MCF 10A (cell line): Measurements from ENCODE around the gene MXD3. TPM values are rescaled to one million over a fixed set of nuclear protein-coding genes. Genes with fewer than 3 reads are reported as not detected.

Experiments
- BruUV-seq: library from RNA; stranded (reverse); fragments of 400-500 nt; replicated peaks from 2 replicates; lab custom pipeline; 2021; lab: Mats Ljungman, UMichigan
- CTCF ChIA-PET: fragments of 300-600 bp; sonication (Branson Sonifier 250); formaldehyde crosslinking; extraction: SDS; loops from one replicate; lab custom pipeline; 2021; ENCODE audit warnings: antibody characterized with exemption, inconsistent platforms; lab: Yijun Ruan, JAX
- POLR2A ChIA-PET: fragments of 300-600, 350-650 bp; sonication (Branson Sonifier 250); formaldehyde crosslinking; extraction: SDS; loops from one replicate; lab custom pipeline; 2020; ENCODE audit warnings: antibody characterized with exemption, inconsistent platforms; lab: Yijun Ruan, JAX
- DNase-seq: peaks from one replicate; pipeline ENCODE4 v3.0.0-alpha.2; 2018; ENCODE audit not compliant: unreplicated experiment
- H3K27ac Mint-ChIP-seq: one replicate; pipeline ENCODE4 v1.8.0; 2022; ENCODE audit warnings: mild to moderate bottlenecking, low read depth, mixed read lengths; ENCODE audit not compliant: unreplicated experiment
- H3K27me3 Mint-ChIP-seq: one replicate; pipeline ENCODE4 v1.8.0; 2022; ENCODE audit warnings: mixed read lengths; ENCODE audit not compliant: insufficient read depth, unreplicated experiment
- H3K36me3 Mint-ChIP-seq: one replicate; pipeline ENCODE4 v1.8.0; 2022; ENCODE audit warnings: mild to moderate bottlenecking, moderate library complexity, mixed read lengths; ENCODE audit not compliant: insufficient read depth, unreplicated experiment
- H3K4me1 Mint-ChIP-seq: one replicate; pipeline ENCODE4 v1.8.0; 2022; ENCODE audit warnings: mixed read lengths; ENCODE audit not compliant: insufficient read depth, unreplicated experiment
- H3K4me3 Mint-ChIP-seq: one replicate; pipeline ENCODE4 v1.8.0; 2022; ENCODE audit warnings: mild to moderate bottlenecking, moderate library complexity, mixed read lengths; ENCODE audit not compliant: unreplicated experiment
- H3K9me3 Mint-ChIP-seq: one replicate; pipeline ENCODE4 v1.8.0; 2022; ENCODE audit warnings: mixed read lengths; ENCODE audit not compliant: unreplicated experiment
- intact Hi-C: fragments of 100-400 bp; cut with micrococcal nuclease; formaldehyde crosslinking; loops from 2 replicates; pipeline ENCODE4 v1.14.1; 2022
- total RNA-seq: library from RNA; stranded (reverse); gene quantifications from 2 replicates; pipeline ENCODE4 v1.2.3, GENCODE V29; 2022
- TF ChIP-seq, protein P1 (sequence below): fragments of 200-600 bp; IDR thresholded peaks from one replicate; pipeline ENCODE4 v1.8.0; 2022; ENCODE audit warnings: antibody characterized with exemption, mild to moderate bottlenecking; ENCODE audit not compliant: unreplicated experiment

MXD3 gene
- total RNA-seq, 1 experiment from 2014 or later, result 13.2 TPM

DNA sequence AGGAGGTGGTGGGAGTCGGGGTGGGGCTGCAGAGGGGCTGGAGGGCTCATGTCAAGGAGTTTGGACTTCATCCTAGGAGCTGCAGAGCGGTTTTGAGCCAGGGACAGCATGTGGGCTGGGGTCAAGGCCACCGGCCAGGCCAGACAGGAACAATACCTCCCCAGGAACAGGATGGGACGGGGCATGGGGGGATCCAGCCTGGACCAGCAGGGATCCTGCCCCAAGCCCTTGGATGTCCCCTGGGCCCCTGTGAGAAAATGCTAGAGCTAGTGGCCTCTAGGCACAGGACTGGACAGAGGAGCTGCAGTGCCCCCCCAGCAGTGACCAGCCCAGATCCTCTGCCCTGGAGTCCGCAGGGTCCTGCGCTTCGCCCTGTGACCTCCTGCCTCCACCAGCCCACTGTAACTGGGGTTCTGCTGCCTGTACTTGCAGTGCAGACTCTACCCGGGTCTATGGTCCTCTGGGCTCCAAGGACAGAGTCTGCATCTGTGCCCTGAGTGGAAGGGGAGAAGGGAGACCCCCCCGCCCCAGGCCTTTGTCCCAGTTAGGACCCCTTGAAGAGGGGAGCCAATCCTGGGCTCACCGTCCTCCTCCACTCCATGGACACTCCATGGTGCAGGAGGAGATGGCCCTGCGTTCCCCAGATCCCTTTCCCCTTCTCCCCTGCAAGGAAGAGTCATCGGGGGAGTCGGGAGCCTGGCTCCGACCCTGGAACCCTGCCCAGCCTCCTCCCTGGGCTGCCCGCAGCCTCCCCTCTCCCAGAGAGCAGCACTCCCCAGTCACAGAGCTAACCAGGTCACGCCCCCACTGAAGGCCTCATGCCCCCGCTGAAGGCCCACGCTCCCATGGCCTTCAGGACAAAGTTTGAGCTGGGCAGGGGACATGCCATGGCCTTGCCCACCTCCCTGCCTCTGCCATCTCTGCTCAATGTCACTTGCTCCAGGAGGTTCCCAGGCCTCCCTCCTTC, 3.0 kb upstream of the MXD3 start:
- no peak overlapping the region for H3K27ac Mint-ChIP-seq
- DNase-seq, result no peak
- peaks cover 21% of the 10 kb centered on the region for H3K4me1 Mint-ChIP-seq
- H3K9me3 Mint-ChIP-seq, result no peaks in the 10 kb centered on the region
- TF ChIP-seq, protein P1, sequence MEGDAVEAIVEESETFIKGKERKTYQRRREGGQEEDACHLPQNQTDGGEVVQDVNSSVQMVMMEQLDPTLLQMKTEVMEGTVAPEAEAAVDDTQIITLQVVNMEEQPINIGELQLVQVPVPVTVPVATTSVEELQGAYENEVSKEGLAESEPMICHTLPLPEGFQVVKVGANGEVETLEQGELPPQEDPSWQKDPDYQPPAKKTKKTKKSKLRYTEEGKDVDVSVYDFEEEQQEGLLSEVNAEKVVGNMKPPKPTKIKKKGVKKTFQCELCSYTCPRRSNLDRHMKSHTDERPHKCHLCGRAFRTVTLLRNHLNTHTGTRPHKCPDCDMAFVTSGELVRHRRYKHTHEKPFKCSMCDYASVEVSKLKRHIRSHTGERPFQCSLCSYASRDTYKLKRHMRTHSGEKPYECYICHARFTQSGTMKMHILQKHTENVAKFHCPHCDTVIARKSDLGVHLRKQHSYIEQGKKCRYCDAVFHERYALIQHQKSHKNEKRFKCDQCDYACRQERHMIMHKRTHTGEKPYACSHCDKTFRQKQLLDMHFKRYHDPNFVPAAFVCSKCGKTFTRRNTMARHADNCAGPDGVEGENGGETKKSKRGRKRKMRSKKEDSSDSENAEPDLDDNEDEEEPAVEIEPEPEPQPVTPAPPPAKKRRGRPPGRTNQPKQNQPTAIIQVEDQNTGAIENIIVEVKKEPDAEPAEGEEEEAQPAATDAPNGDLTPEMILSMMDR, result no peak
- no peaks in the 10 kb centered on the region for H3K27me3 Mint-ChIP-seq
- BruUV-seq, result no TSS peak
- ChIA-PET POLR2A (interaction anchor here (0.6 to 1.5 kb wide), 3 partner anchors 9 to 194 kb away, joined by 3 to 4 read pairs (median 3); partner anchors contain the start of gene LMAN2), CTCF (interaction anchor here (0.6 to 6.5 kb wide), 7 partner anchors 11 to 201 kb away, joined by 3 to 59 read pairs (median 4); no protein-coding TSS in a partner anchor)
- intact Hi-C loops, result loop anchor here (5.0 kb wide), 1 partner anchor 188 kb away; no protein-coding TSS in a partner anchor
- peaks cover 20% of the 10 kb centered on the region for H3K36me3 Mint-ChIP-seq
- H3K4me3 Mint-ChIP-seq, result no peak overlapping the region

DNA sequence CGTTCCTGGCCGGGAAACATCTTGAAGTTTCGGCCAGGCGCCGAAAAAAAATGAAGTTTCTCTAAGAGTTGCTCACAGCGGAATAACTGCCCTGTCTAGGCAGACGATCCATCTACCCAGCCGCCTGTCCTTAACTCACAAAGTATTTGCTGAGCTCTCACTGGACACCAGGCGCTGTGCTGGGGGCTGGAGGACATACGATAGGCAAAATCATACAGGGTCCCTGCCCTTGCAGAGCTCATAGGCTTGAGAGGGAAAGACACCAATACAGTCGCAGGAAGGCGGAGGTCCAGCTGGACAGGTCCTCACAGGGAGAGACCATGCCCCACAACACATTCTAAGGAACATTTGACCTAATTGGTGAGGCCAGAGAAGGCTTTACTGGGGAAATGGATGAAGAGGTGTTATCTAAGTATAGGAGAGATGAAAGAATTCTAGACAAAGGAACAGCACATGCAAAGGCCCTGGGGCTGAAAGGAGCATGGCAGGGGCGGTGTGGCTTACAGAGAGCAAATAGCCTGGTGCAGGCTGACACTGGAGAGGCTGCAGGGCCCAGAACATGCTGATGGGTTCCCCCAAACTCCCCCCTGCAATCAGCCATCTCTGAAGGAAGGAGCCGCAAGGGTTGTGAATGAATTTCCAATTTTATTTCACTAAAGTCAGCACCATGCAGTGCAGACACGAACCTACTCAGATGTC, 2.0 kb upstream of the MXD3 start:
- Mint-ChIP-seq H3K36me3 (peaks cover 15% of the 10 kb centered on the region), H3K27ac (no peak overlapping the region), H3K4me3 (no peak overlapping the region), H3K9me3 (no peaks in the 10 kb centered on the region), H3K4me1 (peaks cover 28% of the 10 kb centered on the region), H3K27me3 (no peaks in the 10 kb centered on the region)
- ChIA-PET POLR2A (interaction anchor here (1.5 to 2.8 kb wide), 3 partner anchors 11 to 38 kb away, joined by 4 to 23 read pairs (median 6); partner anchors contain the start of genes LMAN2, PRELID1 and RAB24), CTCF (interaction anchor here (0.7 to 6.5 kb wide), 7 partner anchors 12 to 188 kb away, joined by 3 to 59 read pairs (median 4); partner anchors contain the start of gene SLC34A1)
- TF ChIP-seq, protein P1, result no peak
- BruUV-seq, result no TSS peak
- no peak for DNase-seq
- intact Hi-C loops, result no loop called here

DNA sequence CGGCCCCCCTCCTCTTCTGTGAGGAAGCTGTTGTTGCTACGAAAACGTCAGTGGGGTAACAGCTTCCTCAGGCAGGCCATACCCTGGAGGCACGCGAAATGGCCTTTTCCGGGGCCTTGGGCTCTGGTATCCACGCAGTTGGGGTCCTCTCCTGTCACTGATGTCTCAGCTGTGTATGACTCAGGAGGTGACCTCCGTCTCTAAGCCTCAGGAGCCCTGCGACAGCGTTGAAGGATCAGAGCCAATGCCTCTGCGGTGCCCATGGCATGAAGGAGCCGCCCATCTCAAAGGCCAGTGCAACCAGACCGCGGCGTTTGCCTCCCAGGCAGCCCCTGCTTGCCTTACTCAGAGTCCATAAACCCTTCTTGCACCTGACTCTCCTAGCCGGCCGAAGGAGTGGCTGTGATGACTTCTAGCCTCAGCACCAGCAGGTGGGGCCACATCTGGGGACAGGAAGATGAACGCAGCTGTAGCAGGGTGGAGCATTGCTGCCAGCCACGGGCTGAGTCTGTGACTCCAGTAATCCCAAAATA, 1.0 kb upstream of the MXD3 start:
- Mint-ChIP-seq H3K4me3 (peak overlapping the region; percentile 66), H3K9me3 (no peaks in the 10 kb centered on the region), H3K27ac (no peak overlapping the region), H3K36me3 (peaks cover 23% of the 10 kb centered on the region), H3K4me1 (peaks cover 29% of the 10 kb centered on the region), H3K27me3 (no peaks in the 10 kb centered on the region)
- ChIA-PET POLR2A (interaction anchor here (0.6 to 2.8 kb wide), 8 partner anchors 10 to 187 kb away, joined by 3 to 23 read pairs (median 4); partner anchors contain the start of genes PRELID1 and RAB24), CTCF (interaction anchor here (0.6 to 5.8 kb wide), 10 partner anchors 11 to 199 kb away, joined by 3 to 52 read pairs (median 4); partner anchors contain the start of gene SLC34A1)
- intact Hi-C loops, result no loop called here
- TF ChIP-seq, protein P1, result no peak
- peak; percentile 56 for DNase-seq
- BruUV-seq, result TSS peak; percentile 22
